IMR-90 (cell line): ENCODE data around the gene RAD1. TPM values are rescaled to one million over a fixed set of nuclear protein-coding genes. Genes with fewer than 3 reads are reported as not detected.

ENCODE experiments used
- ATAC-seq: fragments of 200-7000 bp; cut with Tn5 transposase; 2 replicates; pipeline ENCODE4 v1.9.1; 2020; ENCODE audit warnings: low read depth, mild to moderate bottlenecking, moderate library complexity
- BruUV-seq: library from RNA; stranded (reverse); fragments of 400-500 nt; replicated peaks from 2 replicates; lab custom pipeline; 2021; lab: Mats Ljungman, UMichigan
- CTCF ChIA-PET: fragments of 300-600 bp; formaldehyde crosslinking; extraction: SDS; loops from one replicate; lab custom pipeline; 2021; ENCODE audit warnings: antibody characterized with exemption; lab: Yijun Ruan, JAX
- POLR2A ChIA-PET: fragments of 300-600 bp; sonication (Branson Sonifier 250); formaldehyde crosslinking; loops from one replicate; lab custom pipeline; 2022; ENCODE audit warnings: antibody characterized with exemption; ENCODE audit not compliant: unreplicated experiment; lab: Charles Lee
- DNase-seq: peaks from one replicate; pipeline ENCODE4 v3.0.0; 2013
- H2AFZ ChIP-seq: replicated peaks from 2 replicates; pipeline ENCODE3; 2013; ENCODE audit warnings: low read length, mild to moderate bottlenecking; ENCODE audit not compliant: poor library complexity
- H2AK5ac ChIP-seq: 2 replicates; pipeline ENCODE4 v1.6.1; 2013; ENCODE audit warnings: low read depth, low read length, inconsistent platforms
- H2AK9ac ChIP-seq: replicated peaks from 2 replicates; pipeline ENCODE3; 2013; ENCODE audit warnings: mild to moderate bottlenecking, low read depth, low read length, moderate library complexity; ENCODE audit not compliant: poor library complexity
- H2BK120ac ChIP-seq: 2 replicates; pipeline ENCODE4 v1.6.1; 2013; ENCODE audit warnings: low read depth, low read length, inconsistent platforms
- H2BK15ac ChIP-seq: 3 replicates; pipeline ENCODE4 v1.6.1; 2013; ENCODE audit warnings: low read depth, low read length, inconsistent platforms
- H2BK20ac ChIP-seq: 2 replicates; pipeline ENCODE4 v1.6.1; 2013; ENCODE audit warnings: low read depth, mild to moderate bottlenecking, inconsistent platforms, low read length, moderate library complexity
- H2BK5ac ChIP-seq: 2 replicates; pipeline ENCODE4 v1.6.1; 2013; ENCODE audit warnings: mild to moderate bottlenecking, low read depth, low read length, inconsistent platforms; ENCODE audit not compliant: poor library complexity, severe bottlenecking
- H3K14ac ChIP-seq: replicated peaks from 2 replicates; pipeline ENCODE4 v1.6.1; 2013; ENCODE audit warnings: low read depth, low read length, inconsistent platforms
- H3K18ac ChIP-seq: 2 replicates; pipeline ENCODE4 v1.6.1; 2013; ENCODE audit warnings: low read depth, low read length, control low read depth
- H3K23ac ChIP-seq: 2 replicates; pipeline ENCODE4 v1.6.1; 2013; ENCODE audit warnings: low read depth, low read length, inconsistent platforms
- H3K27ac ChIP-seq: 2 replicates; pipeline ENCODE4 v1.5.1; 2013; ENCODE audit warnings: mild to moderate bottlenecking, control low read depth, low read length; ENCODE audit not compliant: insufficient read depth
- H3K27me3 ChIP-seq: 2 replicates; pipeline ENCODE4 v1.6.1; 2013; ENCODE audit warnings: low read length; ENCODE audit not compliant: control insufficient read depth, insufficient read depth
- H3K36me3 ChIP-seq: 2 replicates; pipeline ENCODE4 v1.6.1; 2013; ENCODE audit warnings: low read length, mixed read lengths; ENCODE audit not compliant: control insufficient read depth, insufficient read depth
- H3K4ac ChIP-seq: 2 replicates; pipeline ENCODE4 v1.6.1; 2013; ENCODE audit warnings: low read depth, low read length, inconsistent platforms
- H3K4me1 ChIP-seq: 2 replicates; pipeline ENCODE4 v1.6.1; 2013; ENCODE audit warnings: low read length, mixed read lengths; ENCODE audit not compliant: control insufficient read depth, insufficient read depth
- H3K4me2 ChIP-seq: 2 replicates; pipeline ENCODE4 v1.6.1; 2013; ENCODE audit warnings: low read depth, mild to moderate bottlenecking, control low read depth, low read length, moderate library complexity
- H3K4me3 ChIP-seq: 2 replicates; pipeline ENCODE4 v1.5.1; 2013; ENCODE audit warnings: low read depth, mild to moderate bottlenecking, control low read depth, low read length, moderate library complexity; ENCODE audit not compliant: insufficient read depth
- H3K56ac ChIP-seq: 2 replicates; pipeline ENCODE4 v1.6.1; 2013; ENCODE audit warnings: low read length, inconsistent platforms; ENCODE audit not compliant: insufficient read depth; ENCODE audit errors: extremely low read depth
- H3K79me1 ChIP-seq, 2 experiments: 2 replicates each; pipeline ENCODE4 v1.6.1; 2013; ENCODE audit warnings: low read length in 2 of 2, inconsistent platforms in 1 of 2, low read depth in 1 of 2
- H3K9ac ChIP-seq: 2 replicates; pipeline ENCODE4 v1.6.1; 2013; ENCODE audit warnings: low read depth, low read length, control low read depth
- H3K9me1 ChIP-seq: 2 replicates; pipeline ENCODE4 v1.6.1; 2013; ENCODE audit warnings: low read length, inconsistent platforms; ENCODE audit not compliant: insufficient read depth
- H3K9me3 ChIP-seq: 2 replicates; pipeline ENCODE4 v1.6.1; 2013; ENCODE audit warnings: low read length; ENCODE audit not compliant: control insufficient read depth, insufficient read depth
- H4K20me1 ChIP-seq: 2 replicates; pipeline ENCODE4 v1.6.1; 2013; ENCODE audit warnings: low read length, inconsistent platforms; ENCODE audit not compliant: insufficient read depth
- H4K5ac ChIP-seq: 2 replicates; pipeline ENCODE4 v1.6.1; 2013; ENCODE audit warnings: mild to moderate bottlenecking, low read depth, low read length, control low read depth
- H4K8ac ChIP-seq, 2 experiments: 2 replicates each; pipeline ENCODE4 v1.6.1; 2013; ENCODE audit warnings: low read depth in 2 of 2, low read length in 2 of 2, control low read depth in 1 of 2, inconsistent platforms in 1 of 2
- H4K91ac ChIP-seq: 2 replicates; pipeline ENCODE4 v1.6.1; 2013; ENCODE audit warnings: low read depth, low read length, inconsistent platforms; ENCODE audit not compliant: insufficient read depth
- CTCF ChIP-seq: conservative IDR thresholded peaks from 2 replicates; pipeline ENCODE4 v1.5.1; 2012; ENCODE audit warnings: mild to moderate bottlenecking, low read depth, low read length, improper control_type of control experiment
- RAD21 ChIP-seq: IDR thresholded peaks from 2 replicates; pipeline ENCODE4 v1.6.1; 2012; ENCODE audit warnings: low read length, improper control_type of control experiment
- RCOR1 ChIP-seq: IDR thresholded peaks from 2 replicates; pipeline ENCODE4 v1.6.1; 2012; ENCODE audit warnings: mild to moderate bottlenecking, low read length, improper control_type of control experiment; ENCODE audit not compliant: insufficient replicate concordance
- SMC3 ChIP-seq: fragments of 150-350 bp; IDR thresholded peaks from 2 replicates; pipeline ENCODE4 v1.6.1; 2016; ENCODE audit warnings: low read depth, mild to moderate bottlenecking, antibody characterized with exemption, low read length, moderate library complexity
- WGBS, 2 experiments: methylation state at CpG; one replicate each; pipeline versions ENCODE4 v1.1.5 to v1.1.7; 2013; ENCODE audit warnings: missing lambda C conversion rate in 2 of 2; ENCODE audit not compliant: insufficient read length in 1 of 2; ENCODE audit errors: extremely low coverage in 2 of 2; 5-methylcytosine and 5-hydroxymethylcytosine counted together
- dilution Hi-C: fragments of 300-500 bp; cut with HindIII; formaldehyde crosslinking; loops from one replicate; pipeline ENCODE4 v1.14.3; 2018; ENCODE audit warnings: low sequenced_read_pairs; ENCODE audit not compliant: unreplicated experiment
- in situ Hi-C: fragments of 300-500 bp; cut with MboI; formaldehyde crosslinking; loops from 3 replicates; pipeline ENCODE4 v1.14.3; 2019; ENCODE audit warnings: low sequenced_read_pairs, inconsistent platforms, mixed read lengths
- intact Hi-C: fragments of 100-400 bp; cut with micrococcal nuclease; formaldehyde crosslinking; loops from 2 replicates; pipeline ENCODE4 v1.10.0; 2022
- polyA plus RNA-seq, 3 experiments: library from polyadenylated mRNA; depleted of rRNA; stranded (reverse); fragments of >200 nt; gene quantifications; 2 replicates each; pipeline ENCODE4 v1.2.3, GENCODE V29; 2012; ENCODE audit warnings: low replicate concordance in 1 of 3
- total RNA-seq: library from RNA; depleted of rRNA; stranded (reverse); fragments of >200 nt; gene quantifications from 2 replicates; pipeline ENCODE4 v1.2.3, GENCODE V29; 2012

RAD1 gene
- total and polyA plus RNA-seq, 2 of the 4 experiments (the other 2 are of a cell fraction), result 18.5 to 21.5 TPM

DNA sequence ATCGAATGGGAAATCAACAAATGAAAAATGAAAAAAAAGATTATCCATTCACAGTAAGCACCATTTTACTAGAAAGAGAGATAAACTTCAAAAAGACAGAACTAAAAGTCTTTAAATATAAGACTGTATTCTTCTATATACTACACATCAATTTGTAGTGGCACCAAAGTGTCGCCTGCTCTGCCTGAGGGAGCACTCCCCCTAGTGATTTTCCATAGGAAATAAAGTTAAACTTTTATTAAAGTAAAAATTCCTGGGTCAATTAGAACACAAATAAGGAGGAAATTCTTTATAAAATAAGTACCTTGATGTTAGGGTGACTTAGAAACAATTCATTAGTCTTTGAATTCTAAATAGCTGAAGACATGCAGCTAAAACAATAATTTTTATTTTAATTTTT lies 9.7 kb downstream of the RAD1 start:
- Histone ChIP-seq H4K20me1 (no peaks in the 10 kb centered on the region), H2BK15ac (no peak overlapping the region), H2BK20ac (no peak overlapping the region), H3K56ac (no peak overlapping the region), H3K9ac (no peak overlapping the region), H3K4me2 (no peak overlapping the region), H3K9me1 (no peaks in the 10 kb centered on the region), H3K23ac (no peak overlapping the region), H3K14ac (no peak overlapping the region), H2AK5ac (no peak overlapping the region), H2AFZ (no peak overlapping the region), H2BK5ac (no peak overlapping the region), H2BK120ac (no peak overlapping the region), H3K36me3 (peaks cover 13% of the 10 kb centered on the region), H3K4ac (no peak overlapping the region), H3K9me3 (no peaks in the 10 kb centered on the region), H3K79me1 (peaks cover 14 to 17% of the 10 kb centered on the region in 2 experiments), H4K8ac (no peak overlapping the region), H4K91ac (no peak overlapping the region), H2AK9ac (no peak overlapping the region), H4K5ac (no peak overlapping the region), H3K27me3 (no peaks in the 10 kb centered on the region), H3K4me3 (no peak overlapping the region), H3K4me1 (no peaks in the 10 kb centered on the region), H3K18ac (no peak overlapping the region), H3K27ac (no peak overlapping the region)
- intact Hi-C loops, result no loop called here
- BruUV-seq, result no TSS peak
- CTCF ChIA-PET, result interaction anchor here (0.6 to 0.7 kb wide), 2 partner anchors 419 to 427 kb away, joined by 3 read pairs; no protein-coding TSS in a partner anchor
- DNase-seq, result no peak
- in situ Hi-C loops, result no loop called here
- dilution Hi-C loops, result no loop called here
- 0 out of 2 replicates have a peak, but pooled peaks have one; percentile 56 for ATAC-seq
- no CpG with 5 or more reads among the region's 2 CpGs for WGBS, 2 experiments
- peak; percentile 45 for TF ChIP-seq CTCF
- no peak for TF ChIP-seq RCOR1
- peak; percentile 43 for TF ChIP-seq RAD21
- peak; percentile 22; the same call in 1 of the 2 replicates for TF ChIP-seq SMC3
- POLR2A ChIA-PET, result no interaction called here
